ENCODE measurements around the gene PPP2R2D.

The PPP2R2D gene

GRCh38 chr10:131900350-131901152 is at the start of gene PPP2R2D:
Gene PPP2R2D (plus strand): TSS chr10:131901008. CDS start chr10:131901149, 141 bp downstream.
- peak; percentile 97 to 99 (median 99) for DNase-seq

GRCh38 chr10:131851346-131851745 is 49.5 kb upstream of the PPP2R2D start:
- peak in 1 of 3 donors; percentile 14 for DNase-seq

- DNase-seq: no peak
Measured at GRCh38 chr10:131852176-131852822, 48.5 kb upstream of the PPP2R2D start.

- DNase-seq: no peak
Measured at GRCh38 chr10:131852823-131853609, 47.8 kb upstream of the PPP2R2D start.

- no peak for DNase-seq
Measured at GRCh38 chr10:131853610-131853964, 47.2 kb upstream of the PPP2R2D start.

GRCh38 chr10:131854579-131855335 is 46.1 kb upstream of the PPP2R2D start:
- no peak for DNase-seq

- no peak for DNase-seq
Measured at GRCh38 chr10:131855461-131856401, 45.1 kb upstream of the PPP2R2D start.

GRCh38 chr10:131856441-131857094 is 44.2 kb upstream of the PPP2R2D start:
- no peak for DNase-seq

GRCh38 chr10:131857156-131858117 is 43.4 kb upstream of the PPP2R2D start:
- DNase-seq: no peak

GRCh38 chr10:131858118-131858515 is 42.7 kb upstream of the PPP2R2D start:
- DNase-seq: no peak

GRCh38 chr10:131858583-131859340 is 42.0 kb upstream of the PPP2R2D start:
- no peak for DNase-seq

GRCh38 chr10:131859341-131860020 is 41.3 kb upstream of the PPP2R2D start:
- no peak for DNase-seq

GRCh38 chr10:131860311-131860710 is 40.5 kb upstream of the PPP2R2D start:
- DNase-seq: no peak

GRCh38 chr10:131860806-131861440 is 39.9 kb upstream of the PPP2R2D start:
- DNase-seq: no peak

GRCh38 chr10:131862548-131862947 is 38.3 kb upstream of the PPP2R2D start:
- DNase-seq: no peak

GRCh38 chr10:131865223-131865917 is 35.4 kb upstream of the PPP2R2D start:
- DNase-seq: no peak

- no peak for DNase-seq
Measured at GRCh38 chr10:131866673-131867072, 34.1 kb upstream of the PPP2R2D start.

Data from suppressor macrophage treated with lipopolysaccharide for 1 hour (primary cell).